NCI-H2107 (cell line): Measurements from ENCODE around the gene HNF4A.

Source experiments
- DNase-seq: peaks from one replicate; lab custom pipeline; 2025; lab: John Stamatoyannopoulos, UW

HNF4A gene

DNA sequence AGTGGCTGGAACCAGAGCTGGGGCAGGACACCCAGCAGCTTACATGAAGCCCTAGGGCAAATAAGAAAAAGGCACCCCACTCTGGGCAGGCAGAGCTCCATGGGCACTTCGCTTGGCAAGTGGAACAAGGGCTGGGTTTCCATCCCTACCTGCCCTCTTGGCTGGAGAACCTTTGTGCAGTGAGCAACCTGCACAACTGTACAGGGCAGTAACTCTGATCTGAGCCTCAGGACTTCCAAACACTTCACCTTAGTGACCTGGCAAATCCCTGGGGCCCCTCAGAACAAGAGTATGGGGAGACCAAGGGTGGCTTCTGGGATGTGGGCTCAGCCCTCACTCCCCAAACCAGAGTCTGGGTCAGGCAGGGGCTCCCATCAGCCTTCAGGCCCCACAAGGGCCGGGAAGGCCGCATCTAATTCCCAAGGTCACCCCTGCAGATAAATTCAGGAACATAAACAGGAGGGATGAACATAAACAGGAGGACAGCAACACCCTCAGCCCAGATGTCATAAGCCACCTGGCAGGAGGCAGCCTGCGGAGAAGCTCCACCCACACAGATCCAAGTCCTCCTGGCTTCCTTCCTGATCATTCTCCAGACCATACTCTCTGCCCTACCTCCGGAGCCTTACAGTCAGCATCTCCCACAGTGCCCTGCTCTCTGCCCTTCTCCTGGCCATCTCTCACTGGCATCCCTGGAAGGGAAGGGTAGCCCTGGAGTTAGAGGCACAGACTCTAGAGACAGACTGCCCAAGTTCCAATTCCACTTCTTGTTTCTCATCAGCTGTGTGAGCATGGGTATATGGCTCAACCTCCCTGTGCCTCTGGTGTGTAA is 37.5 kb downstream of the HNF4A start:
- DNase-seq: no peak

DNA sequence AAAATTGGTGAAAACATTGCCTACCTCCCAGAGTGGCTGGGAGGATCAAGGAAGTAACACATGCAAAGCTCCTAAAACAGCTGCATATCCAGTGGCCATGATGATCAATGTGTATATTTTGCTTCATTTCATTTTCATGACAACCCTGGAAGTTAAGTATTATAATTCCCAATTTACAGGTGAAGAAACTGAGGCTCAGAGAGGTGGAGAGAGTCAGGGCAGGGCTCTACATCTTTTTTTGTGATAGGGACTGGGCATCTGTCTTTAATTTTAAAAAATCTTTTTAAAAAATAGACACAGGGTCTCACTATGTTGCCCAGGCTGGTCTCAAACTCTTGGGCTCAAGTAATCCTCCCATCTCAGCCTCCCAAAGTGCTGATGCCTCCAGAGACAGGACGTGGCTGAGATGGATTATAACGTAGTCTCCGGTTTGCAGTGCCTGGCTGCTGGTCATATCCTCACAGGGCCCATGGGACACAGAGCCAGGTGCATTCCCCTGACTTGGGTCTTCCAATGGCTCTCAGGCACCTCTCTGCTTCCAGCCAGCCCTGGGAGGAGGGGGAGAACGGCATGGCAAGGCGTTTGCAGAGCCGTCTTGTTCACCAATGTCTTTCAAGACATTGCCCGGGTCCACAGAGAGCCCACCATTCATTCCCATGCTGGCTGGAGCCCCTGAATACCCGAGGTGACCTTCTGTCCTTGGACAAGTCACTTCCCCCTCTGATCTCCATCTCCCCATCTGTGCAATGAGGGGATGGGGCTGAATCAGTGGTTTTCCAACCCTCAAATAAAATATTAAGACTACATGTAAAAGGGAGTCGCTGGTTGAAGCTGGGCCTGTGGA is 38.3 kb downstream of the HNF4A start:
- no peak for DNase-seq

DNA sequence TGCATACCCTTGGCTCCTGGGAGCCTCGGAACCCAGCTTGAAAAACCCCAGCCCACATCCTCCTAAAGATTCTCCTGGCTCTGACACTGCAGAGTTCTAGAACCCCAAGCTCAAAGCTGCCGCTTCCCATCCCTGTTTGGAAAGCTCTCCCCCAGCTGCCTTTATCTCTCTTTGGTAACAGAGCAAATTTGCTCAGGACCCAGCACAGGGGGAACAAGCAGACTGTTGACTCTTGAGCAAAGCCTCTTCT is 38.9 kb downstream of the HNF4A start:
- DNase-seq: no peak

- no peak for DNase-seq
These were observed 39.4 kb downstream of the HNF4A start for GRCh38 chr20:44394702-44395460.

DNA sequence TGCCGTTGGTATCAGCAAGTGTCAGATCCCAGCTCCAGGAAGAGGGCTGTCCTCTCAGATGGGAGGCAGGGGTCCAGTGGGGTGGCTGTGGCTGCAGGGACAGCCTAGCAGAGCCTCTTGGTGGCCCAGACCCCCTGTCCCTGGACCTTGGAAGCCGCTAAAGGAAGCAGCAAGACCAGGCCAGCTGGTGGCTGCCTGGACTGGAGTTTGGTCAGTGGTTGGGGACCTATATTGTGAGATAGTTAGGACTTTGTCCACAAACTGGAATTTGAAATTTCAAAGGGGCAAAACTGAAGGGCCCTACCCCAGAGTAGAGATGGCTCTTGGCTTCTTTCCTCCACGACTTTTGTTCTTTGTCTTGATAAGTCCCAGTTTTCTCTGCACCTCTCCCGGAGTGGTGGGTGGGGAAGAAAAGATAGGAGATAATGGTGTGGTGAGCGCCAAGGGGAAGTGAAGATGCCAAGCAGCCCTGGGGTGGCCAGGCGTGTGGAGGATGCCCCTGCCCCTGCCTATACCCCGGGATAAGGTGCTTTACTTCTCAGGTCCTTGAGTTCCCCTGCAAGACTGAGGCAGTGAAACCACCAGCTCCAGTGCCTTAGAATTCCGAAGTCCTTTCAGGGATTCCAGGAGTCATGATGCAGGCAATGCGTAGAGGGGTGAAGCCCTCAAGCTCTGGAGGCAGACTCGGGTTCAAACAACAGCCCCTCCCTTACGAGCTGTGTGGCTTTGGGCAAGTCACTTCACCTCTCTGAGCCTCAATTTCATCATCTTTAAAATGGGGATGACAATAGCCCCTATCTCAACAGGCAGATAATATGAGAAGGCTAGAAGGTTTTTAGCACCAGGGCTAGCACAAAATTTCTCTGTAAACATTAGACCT is 40.2 kb downstream of the HNF4A start:
- DNase-seq: no peak

DNA sequence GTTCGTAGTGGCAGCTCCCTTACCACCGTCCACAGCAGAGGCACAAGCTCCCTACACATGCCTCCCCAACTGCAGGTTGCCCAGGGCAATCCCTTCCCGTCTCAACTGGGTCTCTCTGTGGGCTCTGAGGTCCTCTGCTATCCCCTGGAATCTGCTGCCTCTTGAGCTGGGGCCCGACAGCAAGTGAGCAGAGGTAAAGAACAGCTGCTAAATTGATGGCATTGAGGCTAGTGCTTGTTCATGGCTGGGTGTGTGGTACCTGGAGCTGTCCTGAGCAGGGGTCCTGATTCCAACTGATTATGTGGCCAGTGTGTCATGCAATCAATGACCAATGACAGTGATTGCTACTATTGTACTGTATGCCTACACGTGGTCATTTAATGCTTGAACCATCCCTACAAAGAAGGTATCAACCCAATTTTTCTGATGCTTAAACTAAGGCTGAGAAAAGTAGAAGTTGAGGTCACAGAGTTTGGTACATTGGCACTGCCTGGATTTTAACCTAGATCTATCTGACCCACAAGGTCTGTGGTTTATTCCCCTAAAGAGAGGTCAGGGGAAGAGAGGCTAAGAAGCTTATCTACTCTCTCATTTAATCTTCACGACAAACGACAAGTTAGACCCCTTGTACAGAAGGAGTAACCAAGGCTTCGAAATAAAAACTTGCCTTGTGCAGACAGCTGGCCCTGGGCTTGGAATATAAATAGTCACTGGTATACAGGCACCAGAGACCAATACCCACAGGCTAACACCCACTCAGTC is 41.1 kb downstream of the HNF4A start:
- no peak for DNase-seq

DNA sequence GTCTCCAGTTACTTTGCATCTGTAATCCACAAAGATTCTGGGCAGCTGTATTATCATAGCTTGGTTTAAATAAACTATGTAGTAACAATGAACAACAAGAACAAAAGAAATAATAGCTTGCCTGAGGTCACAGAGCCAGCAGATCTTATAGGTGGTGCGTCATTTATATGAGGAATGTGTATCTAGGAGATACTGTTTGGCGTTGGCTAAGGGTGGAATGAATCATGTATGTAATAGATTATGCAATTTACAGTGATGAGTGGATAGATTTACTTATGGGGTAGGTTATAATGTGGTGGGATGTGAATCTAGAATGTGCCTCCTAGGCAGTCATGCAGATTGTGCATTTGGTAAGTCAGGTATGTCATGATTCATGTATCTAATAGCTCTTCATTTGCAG is 42.8 kb downstream of the HNF4A start:
- no peak for DNase-seq

DNA sequence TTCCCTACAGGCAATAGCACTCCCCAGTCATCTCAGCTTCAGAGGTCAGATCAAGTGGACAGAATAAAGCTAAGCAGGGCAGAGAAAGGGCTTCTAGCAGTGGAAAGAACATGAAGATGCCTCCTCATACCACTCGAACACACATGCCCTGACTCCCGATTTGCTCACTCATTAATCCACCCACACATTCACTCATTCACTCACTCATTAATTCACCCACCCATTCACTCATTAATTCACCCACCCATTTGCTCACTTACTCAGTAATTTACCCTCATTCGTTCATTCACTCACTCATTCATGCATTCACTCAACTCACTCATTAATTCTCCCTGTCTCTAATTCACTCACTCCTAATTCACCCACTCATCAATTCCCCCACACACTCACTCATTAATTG is 43.9 kb downstream of the HNF4A start:
- DNase-seq: no peak

DNA sequence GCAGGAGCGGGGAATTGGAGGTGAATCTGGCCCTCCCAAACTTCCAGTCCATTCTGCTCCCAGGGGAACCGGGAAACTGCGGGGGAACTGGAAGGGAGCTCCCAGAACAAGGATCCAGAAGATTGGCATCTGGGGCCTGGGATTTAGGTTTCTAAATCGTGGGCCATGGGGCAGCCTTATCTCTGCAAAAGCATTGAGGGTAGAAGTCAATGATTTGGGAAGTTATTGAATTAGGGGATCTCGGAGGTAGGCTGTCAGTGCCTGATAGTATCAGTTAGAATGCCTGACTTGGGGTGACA is 45.1 kb downstream of the HNF4A start:
- DNase-seq: no peak

- no peak for DNase-seq
These were observed 45.7 kb downstream of the HNF4A start for GRCh38 chr20:44400970-44401769.

GRCh38 chr20:44401770-44402390 is 46.4 kb downstream of the HNF4A start:
- DNase-seq: no peak

DNA sequence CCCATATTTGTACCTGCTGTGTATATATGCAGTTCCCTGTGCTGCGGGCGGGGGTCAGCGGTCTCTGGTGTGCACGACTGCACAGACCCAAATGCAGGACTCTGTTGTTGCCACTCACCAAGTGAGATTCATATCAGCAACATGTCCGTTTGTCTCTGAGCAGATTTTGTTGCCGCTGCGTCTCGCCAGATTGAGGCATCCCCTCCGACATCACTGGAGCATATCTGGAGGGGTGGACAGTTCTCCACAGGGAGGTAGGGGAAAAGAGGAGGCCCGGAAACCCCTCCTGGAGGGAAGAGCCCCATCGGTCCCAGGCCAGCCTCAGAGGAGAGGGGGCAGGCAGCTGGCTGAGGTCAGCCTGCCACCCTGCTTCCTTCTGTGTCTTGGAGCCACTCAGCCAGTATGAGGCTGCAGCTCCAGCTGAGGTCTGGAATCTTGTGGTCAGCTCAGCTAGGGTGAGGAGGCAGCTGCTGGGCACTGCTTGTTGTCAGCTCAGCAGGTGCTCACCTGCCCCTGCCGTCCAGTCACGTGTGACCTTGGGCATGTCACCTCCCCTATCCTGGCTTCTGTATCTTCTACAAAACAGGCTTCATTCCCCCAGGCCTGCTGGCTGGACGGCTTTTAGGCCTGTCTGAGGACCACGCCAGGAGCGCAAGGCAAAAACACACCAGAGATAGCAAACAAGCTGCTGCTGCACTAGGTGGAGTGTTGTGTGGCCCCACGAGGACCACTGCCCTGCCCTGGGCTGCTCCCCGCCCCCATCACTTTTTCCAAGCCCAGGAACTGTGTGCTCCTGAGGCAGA is 47.1 kb downstream of the HNF4A start:
- DNase-seq: no peak

DNA sequence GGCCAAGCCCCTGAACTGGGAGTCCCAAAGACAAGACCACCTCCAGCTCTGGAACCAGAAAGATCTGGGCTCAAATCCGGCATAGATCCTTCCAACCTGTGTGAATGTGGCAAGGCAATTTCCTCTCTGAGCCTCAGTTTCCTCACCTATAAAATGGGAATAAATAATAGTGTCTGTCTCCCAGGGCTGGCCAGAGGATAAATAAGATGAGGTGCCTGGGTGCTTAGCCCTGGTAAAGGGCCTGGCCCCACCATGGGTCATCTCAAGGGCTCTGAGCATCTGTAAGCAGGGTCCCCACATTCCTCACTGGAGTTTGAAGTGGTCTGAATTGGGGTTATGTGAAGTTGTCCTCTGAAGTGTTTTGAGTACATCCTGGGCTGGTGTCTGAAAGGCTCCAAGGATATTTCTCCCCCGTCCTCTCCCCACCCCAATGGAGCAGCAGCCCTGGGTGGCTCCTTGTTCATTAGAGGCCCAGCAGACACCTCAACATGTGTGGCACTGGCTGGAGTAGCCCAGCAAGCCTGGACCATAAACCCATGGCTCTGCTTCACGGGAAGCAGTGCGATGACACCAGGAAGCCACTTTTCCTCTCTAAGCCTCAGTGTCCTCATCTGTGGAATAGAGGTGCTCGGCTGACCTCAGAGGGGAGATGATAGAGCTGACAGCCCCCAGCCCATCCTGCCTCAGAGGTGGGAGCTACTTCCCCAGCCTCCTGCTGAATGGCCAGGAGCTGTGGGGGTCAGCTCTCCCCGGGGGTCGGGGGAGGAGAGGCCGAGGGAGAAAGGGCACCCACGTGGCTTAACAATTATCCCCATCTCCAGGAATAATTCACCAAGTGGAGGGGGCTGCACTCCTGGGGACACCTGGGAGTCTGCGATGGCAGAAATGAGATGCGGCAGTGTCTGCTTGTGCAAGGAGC is 48.0 kb downstream of the HNF4A start:
- DNase-seq: no peak

DNA sequence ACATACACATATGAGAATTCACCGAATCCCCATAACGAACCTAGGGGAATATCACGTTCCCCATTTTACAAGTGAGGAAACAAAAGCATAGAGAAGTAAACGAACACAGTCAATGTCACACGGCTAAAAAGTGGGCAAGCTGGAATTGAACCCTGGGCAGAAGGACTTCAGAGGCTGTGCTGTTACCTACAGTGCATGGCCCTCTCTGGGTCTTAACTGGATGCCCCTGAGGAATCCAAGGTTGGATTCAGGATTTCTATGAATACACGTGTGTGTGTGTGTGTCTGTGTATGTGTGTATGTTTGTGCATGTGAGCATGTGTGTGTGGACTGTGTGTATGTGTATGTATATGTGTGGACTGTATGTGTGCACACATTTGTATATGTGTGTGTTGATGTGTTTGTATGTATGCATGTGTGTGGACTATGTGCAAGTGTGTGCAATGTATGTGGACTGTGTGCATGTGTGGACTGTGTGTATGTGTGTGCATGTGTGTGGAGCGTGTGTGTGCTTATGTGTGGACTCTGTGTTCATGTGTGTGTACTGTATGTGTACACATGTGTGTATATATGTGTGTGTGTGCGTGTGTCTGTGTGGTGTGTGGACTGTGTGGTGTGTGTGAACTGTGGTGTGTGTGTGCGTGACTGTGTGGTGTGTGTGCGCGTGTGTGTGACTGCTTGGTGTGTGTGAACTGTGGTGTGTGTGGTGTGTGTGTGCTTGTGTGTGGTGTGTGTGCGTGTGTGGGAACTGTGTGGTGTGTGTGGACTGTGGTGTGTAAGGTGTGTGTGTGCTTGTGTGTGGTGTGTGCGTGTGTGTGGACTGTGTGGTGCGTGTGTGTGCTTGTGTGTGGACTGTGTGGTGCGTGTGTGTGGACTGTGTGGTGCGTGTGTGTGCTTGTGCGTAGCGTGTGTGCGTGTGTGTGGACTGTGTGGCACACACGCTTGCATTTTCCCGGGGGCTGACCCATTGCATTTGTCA is 49.0 kb downstream of the HNF4A start:
- no peak for DNase-seq

DNA sequence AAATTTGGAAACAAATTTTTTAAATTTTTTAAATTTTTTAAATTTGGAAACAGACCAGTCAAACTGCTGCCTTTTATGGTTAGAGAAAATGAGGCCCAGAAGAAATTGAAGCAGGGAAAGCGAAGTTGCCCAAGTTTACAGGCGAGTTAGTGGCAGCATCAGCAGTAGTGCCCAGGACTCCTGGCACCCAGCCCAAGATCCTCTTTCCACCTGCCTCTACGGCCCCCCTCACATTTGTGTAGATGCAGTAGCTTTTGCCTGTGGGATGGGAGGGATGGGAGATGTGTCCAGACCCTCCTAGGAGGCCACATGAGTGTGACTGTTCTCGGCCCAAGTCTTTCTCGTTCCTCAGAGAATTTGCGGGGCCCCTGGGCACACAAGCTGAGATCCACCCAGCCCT is 49.8 kb downstream of the HNF4A start:
- no peak for DNase-seq

DNA sequence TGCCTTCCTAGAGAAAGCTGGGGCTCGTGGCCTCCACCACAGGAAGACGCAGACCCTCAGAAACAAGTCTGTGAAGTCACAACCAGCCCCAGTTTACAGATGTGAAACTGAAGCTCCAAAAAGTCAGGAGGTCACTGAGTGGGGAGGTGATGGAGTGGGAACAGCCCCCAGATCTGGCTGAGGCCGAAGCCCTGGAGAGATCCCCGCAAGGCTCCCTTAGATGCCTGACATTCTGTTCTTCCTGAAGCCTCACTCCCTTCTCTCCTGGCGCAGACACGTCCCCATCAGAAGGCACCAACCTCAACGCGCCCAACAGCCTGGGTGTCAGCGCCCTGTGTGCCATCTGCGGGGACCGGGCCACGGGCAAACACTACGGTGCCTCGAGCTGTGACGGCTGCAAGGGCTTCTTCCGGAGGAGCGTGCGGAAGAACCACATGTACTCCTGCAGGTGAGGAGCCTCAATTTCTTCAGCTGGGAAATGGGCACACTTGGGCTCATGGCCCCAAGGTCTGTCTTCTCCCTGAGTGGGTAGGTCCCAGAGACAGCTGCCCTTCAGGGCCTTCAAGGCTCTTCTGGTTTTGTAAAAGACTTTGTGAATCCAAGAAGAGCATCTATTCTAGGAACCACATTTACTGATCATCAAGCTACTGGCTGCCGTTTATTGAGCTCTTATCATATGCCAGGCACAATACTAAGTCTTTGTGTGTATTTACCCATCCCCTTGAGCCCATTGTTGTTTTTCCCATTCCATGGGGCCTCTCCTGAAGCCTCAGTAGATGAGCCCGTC is 50.5 kb downstream of the HNF4A start:
- no peak for DNase-seq
